Breast epithelium (tissue), 4 donors: ENCODE data around the gene MAOA. TPM values are rescaled to one million over a fixed set of nuclear protein-coding genes. Genes with fewer than 3 reads are reported as not detected.

ENCODE experiments used
- DNase-seq, 2 donors: peaks; one replicate each; pipeline ENCODE4 v3.0.0-alpha.2; 2019; ENCODE audit warnings: low spot score in 2 of 2
- H3K27ac ChIP-seq, 2 donors: fragments of 200-600 bp; sonication (generic) in 1 of 2; one replicate each; pipeline ENCODE4 v1.5.1; 2016 to 2019; ENCODE audit warnings: mild to moderate bottlenecking in 1 of 2
- H3K27me3 ChIP-seq, 2 donors: fragments of 200-600 bp; sonication (generic) in 1 of 2; one replicate each; pipeline versions ENCODE4 v1.5.1 to v1.6.0; 2017 to 2019; ENCODE audit warnings: control low read depth in 1 of 2, mild to moderate bottlenecking in 1 of 2
- H3K36me3 ChIP-seq: fragments of 200-600 bp; one replicate; pipeline ENCODE4 v1.5.1; 2019
- H3K4me1 ChIP-seq, 2 donors: fragments of 200-600 bp; sonication (generic); one replicate each; pipeline ENCODE4 v1.5.1; 2016 to 2019; ENCODE audit warnings: control low read depth in 1 of 2
- H3K4me3 ChIP-seq, 3 donors: fragments of 200-600 bp; sonication (generic); 1 replicate in 2 of 3; 2 replicates in 1 of 3; pipeline ENCODE4 v1.5.1; 2016 to 2019; ENCODE audit warnings: mild to moderate bottlenecking in 3 of 3, moderate library complexity in 2 of 3
- H3K9me3 ChIP-seq, 2 donors: fragments of 200-600 bp; sonication (generic) in 1 of 2; one replicate each; pipeline ENCODE4 v1.5.1; 2016 to 2019; ENCODE audit warnings: control low read depth in 1 of 2
- CTCF ChIP-seq, 3 donors: fragments of 450-650 bp; IDR thresholded peaks; one replicate each; pipeline ENCODE4 v1.5.1; 2016 to 2017; ENCODE audit warnings: antibody characterized with exemption in 3 of 3, mild to moderate bottlenecking in 3 of 3, moderate library complexity in 3 of 3
- POLR2A ChIP-seq: fragments of 450-650 bp; IDR thresholded peaks from one replicate; pipeline ENCODE4 v1.6.1; 2016; ENCODE audit warnings: antibody characterized with exemption, mild to moderate bottlenecking, moderate library complexity
- POLR2AphosphoS5 ChIP-seq, 3 donors: sonication (generic); formaldehyde crosslinking; IDR thresholded peaks; one replicate each; pipeline ENCODE4 v1.6.1; 2017; ENCODE audit warnings: antibody characterized with exemption in 3 of 3
- intact Hi-C: fragments of 100-400 bp; cut with DNase I; formaldehyde crosslinking; loops from one replicate; pipeline ENCODE4 v1.15.1; 2023; ENCODE audit warnings: low total_unique reads
- total RNA-seq, 3 donors: library from RNA; depleted of rRNA; stranded (reverse); fragments of >200 nt; gene quantifications; one replicate each; pipeline ENCODE4 v1.1.0, GENCODE V29; 2016

Gene MAOA
- total RNA-seq, 3 donors from 2014 or later: 124 to 558 (median 128) TPM

GRCh38 chrX:43627147-43627546, 29.0 kb upstream of the MAOA start:
- no peak overlapping the region for H3K4me3 ChIP-seq
- no peak for DNase-seq
- intact Hi-C loops: no loop called here
- TF ChIP-seq POLR2AphosphoS5 (IDR thresholded peaks at IDR 0.05): no peak
- no peak for TF ChIP-seq POLR2A
- no peak for TF ChIP-seq CTCF (IDR thresholded peaks at IDR 0.05)
- no peak overlapping the region for H3K27ac ChIP-seq
- no peaks in the 10 kb centered on the region for H3K36me3 ChIP-seq
- H3K27me3 ChIP-seq: peaks cover 0 to 21% of the 10 kb centered on the region in 2 donors
- no peaks in the 10 kb centered on the region for H3K4me1 ChIP-seq
- no peaks in the 10 kb centered on the region for H3K9me3 ChIP-seq

GRCh38 chrX:43627669-43628068, 28.4 kb upstream of the MAOA start:
- DNase-seq: no peak
- TF ChIP-seq POLR2AphosphoS5 (IDR thresholded peaks at IDR 0.05) (no peak), POLR2A (no peak), CTCF (IDR thresholded peaks at IDR 0.05) (no peak)
- intact Hi-C loops: no loop called here
- Histone ChIP-seq H3K36me3 (no peaks in the 10 kb centered on the region), H3K4me1 (no peaks in the 10 kb centered on the region), H3K4me3 (no peak overlapping the region), H3K9me3 (no peaks in the 10 kb centered on the region), H3K27ac (no peak overlapping the region), H3K27me3 (peaks cover 0 to 26% of the 10 kb centered on the region in 2 donors)

GRCh38 chrX:43629229-43629628, 26.9 kb upstream of the MAOA start:
- Histone ChIP-seq H3K4me3 (no peak overlapping the region), H3K27me3 (peaks cover 0 to 24% of the 10 kb centered on the region in 2 donors), H3K36me3 (no peaks in the 10 kb centered on the region), H3K27ac (no peak overlapping the region), H3K9me3 (no peaks in the 10 kb centered on the region), H3K4me1 (no peaks in the 10 kb centered on the region)
- intact Hi-C loops: no loop called here
- TF ChIP-seq CTCF (IDR thresholded peaks at IDR 0.05) (no peak), POLR2A (no peak), POLR2AphosphoS5 (IDR thresholded peaks at IDR 0.05) (no peak)
- DNase-seq: no peak

GRCh38 chrX:43631841-43632240, 24.3 kb upstream of the MAOA start:
- Histone ChIP-seq H3K27ac (no peak overlapping the region), H3K27me3 (peaks cover 0 to 34% of the 10 kb centered on the region in 2 donors), H3K9me3 (no peaks in the 10 kb centered on the region), H3K4me3 (no peak overlapping the region), H3K36me3 (no peaks in the 10 kb centered on the region), H3K4me1 (no peaks in the 10 kb centered on the region)
- TF ChIP-seq CTCF (IDR thresholded peaks at IDR 0.05) (no peak), POLR2AphosphoS5 (IDR thresholded peaks at IDR 0.05) (no peak), POLR2A (no peak)
- no peak for DNase-seq
- intact Hi-C loops: no loop called here

- no peak for TF ChIP-seq CTCF (IDR thresholded peaks at IDR 0.05)
- TF ChIP-seq POLR2A: no peak
- TF ChIP-seq POLR2AphosphoS5 (IDR thresholded peaks at IDR 0.05): no peak
- no peak for DNase-seq
- H3K27ac ChIP-seq: no peak overlapping the region
- no peak overlapping the region for H3K4me3 ChIP-seq
- H3K27me3 ChIP-seq: peaks cover 0 to 40% of the 10 kb centered on the region in 2 donors
- intact Hi-C loops: no loop called here
- no peaks in the 10 kb centered on the region for H3K9me3 ChIP-seq
- H3K4me1 ChIP-seq: no peaks in the 10 kb centered on the region
- H3K36me3 ChIP-seq: no peaks in the 10 kb centered on the region
Observed at GRCh38 chrX:43633081-43633480, 23.0 kb upstream of the MAOA start.
